HG02870 (cell line): ENCODE results near the gene TMPO.
"Not testable (repeated sequence)": the region's sequence is repeated elsewhere in the genome, so short reads cannot be mapped to it uniquely, and the experiment has no call there.

ENCODE experiments used
- ATAC-seq: cut with Tn5 transposase; IDR thresholded peaks from one replicate; pipeline ENCODE4 v1.9.1; 2021; ENCODE audit warnings: mild to moderate bottlenecking, moderate library complexity; ENCODE audit not compliant: unreplicated experiment

The TMPO gene

DNA sequence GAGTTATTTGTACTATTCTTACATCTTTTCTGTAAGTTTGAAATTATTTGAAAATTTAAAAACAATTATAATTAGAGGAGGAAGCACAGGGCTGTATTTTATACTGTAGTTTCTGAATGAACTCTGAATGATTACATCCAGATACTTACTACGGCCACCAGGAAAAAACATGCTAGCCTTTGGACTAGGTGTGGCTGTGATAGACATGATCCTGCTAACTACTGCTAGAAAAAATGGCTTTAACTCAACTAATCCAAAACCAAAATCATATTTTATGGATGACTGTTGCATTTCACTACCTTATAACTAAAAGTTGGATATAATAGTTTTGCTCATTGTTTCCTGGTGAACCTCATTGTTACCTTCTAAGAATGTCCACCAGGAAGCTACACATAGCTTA lies 63.0 kb downstream of the TMPO start:
- no peak for ATAC-seq

DNA sequence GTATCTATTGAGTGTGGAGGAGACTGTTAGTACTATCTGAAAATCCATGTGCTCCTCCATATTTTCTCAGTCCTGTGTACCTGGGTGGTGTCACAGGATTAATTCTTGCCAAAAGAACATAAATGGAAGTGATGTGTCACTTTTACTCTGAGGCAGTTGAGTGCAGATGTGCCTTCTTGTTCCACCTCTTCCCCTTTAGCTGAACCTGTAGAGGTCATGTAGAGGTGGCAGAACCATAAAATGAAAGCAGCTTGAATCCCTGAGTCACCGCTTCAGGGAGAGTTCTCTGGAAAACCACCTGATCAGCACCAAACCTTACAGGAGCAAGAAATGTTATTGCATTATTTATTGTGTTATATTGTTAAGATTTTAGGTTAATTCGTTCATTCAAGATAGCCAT lies 63.4 kb downstream of the TMPO start:
- no peak for ATAC-seq

DNA sequence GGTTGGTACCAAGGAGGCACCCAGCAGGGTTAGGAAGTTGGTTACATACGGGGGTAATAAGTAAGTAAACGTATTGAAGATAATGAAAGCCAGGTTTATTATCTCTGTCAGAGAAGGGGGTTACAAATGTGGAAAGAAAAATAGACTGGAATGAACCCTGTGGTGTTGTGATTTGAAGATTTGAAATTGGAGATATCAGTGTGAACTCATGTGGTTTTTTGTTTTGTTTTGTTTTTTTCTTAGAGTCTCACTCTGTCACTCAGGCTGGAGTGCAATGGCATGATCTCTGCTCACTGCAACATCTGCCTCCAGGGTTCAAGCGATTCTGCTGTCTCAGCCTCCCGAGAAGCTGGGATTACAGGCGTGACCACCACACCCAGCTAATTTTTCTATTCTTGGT lies 64.0 kb downstream of the TMPO start:
- ATAC-seq: no peak

DNA sequence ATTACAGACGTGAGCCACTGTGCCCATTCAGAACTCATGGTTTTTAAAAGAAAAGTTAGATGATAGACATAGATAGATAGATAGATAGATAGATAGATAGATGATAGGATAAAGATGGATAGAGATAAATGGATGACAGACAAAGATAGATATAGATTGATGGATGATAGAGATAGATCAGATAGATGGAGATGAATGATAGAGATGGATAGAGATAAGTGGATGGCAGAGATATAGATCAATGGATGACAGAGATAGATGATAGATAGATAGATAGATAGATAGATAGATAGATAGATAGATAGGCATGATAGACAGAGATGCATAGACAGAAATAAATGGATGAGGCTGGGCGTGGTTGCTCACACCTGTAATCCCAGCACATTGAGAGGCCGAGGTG lies 64.4 kb downstream of the TMPO start:
- no peak for ATAC-seq

DNA sequence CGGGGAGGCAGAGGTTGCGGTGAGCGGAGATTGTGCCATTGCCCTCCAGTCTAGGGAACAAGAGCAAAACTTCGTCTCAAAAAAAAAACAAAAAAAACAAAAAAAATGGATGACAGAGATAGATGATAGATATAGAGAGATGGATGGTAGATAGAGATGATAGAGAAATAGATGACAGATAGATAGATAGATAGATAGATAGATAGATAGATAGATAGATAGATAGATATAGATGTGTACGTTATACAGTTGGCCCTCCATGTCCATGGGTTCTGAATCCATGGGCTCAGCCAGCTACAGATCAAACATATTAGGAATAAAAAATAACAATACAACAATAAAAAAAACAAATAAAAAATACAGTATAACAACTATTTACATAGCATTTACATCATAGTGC lies 65.3 kb downstream of the TMPO start:
- no peak for ATAC-seq

DNA sequence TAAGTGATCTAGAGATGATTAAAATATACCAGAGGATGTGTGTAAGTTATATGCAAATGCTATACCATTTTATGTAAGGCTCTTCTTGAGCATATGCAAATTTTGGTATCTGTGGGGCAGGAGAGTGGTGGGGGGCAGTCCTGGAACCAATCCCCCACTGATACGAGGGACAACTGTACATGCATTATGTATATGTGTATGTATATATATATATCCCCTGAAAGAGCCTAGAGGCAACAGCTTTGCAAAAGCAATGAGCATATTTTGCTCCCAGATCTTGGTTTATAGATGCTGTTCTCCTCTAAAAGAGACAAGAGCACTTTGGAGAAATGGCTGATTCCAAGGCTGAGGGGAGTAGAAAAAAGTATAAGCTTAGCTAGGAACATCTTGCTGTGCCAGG lies 65.7 kb downstream of the TMPO start:
- ATAC-seq: no peak

DNA sequence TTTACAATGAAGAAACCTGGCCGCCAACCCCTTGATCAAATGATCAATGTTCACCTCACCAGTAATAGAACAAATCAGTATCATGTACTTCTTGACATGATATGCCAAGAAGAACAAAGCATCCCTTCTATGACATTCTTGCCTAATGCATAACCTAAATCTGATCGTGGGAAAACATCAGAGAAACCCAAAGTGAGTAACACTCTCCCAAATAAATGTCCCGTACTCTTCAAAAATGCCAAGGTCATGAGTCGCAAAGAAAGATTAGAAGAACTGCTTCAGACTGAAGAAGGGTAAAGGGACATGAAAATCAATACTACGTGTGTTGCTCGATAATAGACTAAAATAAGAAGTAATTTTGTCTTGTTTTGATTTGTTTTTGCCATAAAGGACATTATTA lies 66.7 kb downstream of the TMPO start:
- no peak for ATAC-seq

DNA sequence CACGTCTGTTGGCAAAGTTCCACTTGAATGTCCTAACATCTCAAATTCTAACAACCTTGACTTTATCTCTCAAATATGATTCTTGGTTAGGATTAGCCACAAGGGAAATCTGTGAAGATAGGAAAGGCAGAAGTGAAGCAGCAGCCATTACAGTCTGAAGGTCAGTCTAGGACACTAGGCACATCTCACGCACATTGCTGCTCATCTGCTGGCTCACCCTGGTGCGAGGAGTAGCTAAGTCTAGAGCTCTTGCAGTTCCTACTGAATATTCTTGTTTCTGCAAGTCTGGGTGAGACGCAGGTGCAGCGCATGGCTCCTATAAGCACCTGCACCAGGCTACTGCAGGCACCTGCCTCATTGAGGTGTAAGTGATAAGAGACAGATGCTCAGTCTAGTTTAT lies 71.7 kb downstream of the TMPO start:
- no peak for ATAC-seq

DNA sequence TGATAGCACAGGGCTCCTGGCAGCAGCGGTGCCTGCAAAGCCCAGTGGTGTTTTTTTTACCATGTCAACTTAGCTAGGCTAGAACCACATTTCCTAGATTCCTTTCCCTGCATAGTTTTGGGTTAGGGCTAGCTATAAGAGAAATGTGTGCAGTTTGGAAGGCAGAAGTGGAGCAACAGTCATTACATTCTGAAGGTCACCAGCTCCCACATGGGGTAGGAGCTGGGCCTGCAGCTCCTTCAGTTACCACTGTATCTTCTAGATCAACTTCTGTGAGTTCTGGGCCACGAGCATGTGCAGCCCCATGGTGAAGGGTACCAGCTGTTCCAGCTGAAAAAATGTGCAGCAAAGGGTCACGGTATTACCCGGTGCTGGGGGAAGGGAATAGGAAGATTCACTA lies 75.8 kb downstream of the TMPO start:
- no peak for ATAC-seq

DNA sequence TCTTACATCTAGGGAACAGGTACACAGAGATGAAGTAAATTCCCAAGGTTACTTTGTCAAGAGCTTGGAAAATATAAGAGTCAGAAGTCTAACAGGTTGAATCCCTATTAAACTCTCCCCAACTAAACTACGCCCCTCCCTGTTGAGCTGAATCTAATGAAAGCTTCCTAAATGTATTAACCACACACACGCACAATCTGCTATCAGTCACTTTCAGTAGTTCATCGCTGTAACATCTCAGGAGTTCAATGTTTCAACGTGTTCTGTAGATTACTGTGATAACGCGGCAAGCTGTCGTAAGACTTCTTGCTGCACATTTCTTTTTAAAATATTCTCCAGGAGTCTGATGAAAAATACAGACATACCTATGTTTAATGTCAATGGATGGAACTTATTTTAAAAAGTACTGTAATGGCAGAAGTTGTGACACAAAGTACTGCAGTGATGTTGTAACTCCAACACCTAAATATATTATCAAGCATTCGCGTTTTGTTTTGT lies 77.5 kb downstream of the TMPO start:
- ATAC-seq: no peak

DNA sequence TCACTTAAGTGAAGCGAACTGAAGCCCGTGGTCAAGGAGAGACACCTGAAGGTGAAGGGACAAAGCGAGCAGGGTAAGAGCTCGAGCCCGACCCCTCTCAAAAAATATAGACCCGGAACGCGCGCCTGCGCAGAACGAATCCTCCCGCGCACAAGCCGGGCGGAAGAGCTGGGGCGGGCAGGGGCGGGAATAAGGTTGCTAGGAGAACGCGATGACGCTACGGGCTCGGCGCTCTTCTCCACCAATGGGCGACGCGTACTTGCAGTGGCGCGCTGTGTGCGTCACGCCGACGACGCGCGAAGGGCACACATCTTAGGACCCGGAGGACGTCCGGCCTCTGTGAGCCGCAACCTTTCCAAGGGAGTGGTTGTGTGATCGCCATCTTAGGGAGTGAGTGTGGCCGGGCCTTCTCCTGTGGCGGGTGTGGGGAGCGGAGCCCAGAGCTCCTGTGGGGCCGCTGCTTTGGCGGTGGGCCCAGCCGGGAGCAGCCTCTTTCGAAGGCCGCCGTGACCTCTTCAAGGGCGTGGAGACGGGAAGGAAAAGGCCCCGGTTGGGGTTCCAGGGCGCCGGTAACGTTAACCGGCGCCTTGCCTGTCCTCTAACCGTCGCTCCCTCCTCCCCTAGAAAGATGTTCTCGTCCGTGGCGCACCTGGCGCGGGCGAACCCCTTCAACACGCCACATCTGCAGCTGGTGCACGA lies 78.1 kb downstream of the TMPO start, which contains the start of gene SLC25A3:
SLC25A3 (plus strand) TSS at position 336 of the 699 bp plus-strand sequence; CDS start at position 629, 293 bp downstream.
- ATAC-seq: peak; percentile 98

DNA sequence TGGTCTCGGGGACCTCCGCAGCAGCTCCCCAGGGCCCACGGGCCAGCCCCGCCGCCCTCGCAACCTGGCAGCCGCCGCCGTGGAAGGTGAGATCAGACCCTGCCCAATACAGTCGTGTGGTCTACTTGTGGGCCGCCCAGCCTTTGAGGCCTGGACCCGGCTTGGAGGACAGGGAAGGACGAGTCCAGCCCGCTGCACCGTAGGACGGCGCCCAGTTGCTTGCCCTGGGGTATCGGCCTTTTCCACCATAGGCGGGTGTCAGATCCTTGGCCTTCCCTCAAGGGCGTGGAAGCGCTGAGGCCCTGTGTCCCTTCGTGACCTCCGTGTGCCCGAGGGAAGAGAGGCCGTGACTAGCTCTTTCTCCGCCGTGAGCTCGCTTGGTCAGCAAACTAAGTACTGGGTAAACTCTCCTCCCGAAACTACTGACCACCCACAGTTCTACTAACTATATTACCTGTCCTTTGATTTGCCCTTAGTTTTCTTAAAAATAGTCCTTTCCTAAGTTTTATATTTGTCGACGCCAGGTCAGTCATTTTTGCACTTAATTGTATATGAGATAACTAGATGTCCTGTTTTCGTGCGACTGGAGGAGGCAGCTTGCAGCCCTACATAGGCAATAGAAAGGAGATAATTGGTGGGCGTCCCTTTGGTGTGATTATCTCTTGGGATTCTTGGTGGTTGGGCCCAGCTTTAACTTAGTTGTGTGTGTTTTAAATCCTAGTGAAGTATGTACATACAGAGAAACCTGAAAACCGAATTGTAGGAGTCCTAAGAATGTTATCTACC lies 78.9 kb downstream of the TMPO start:
- ATAC-seq: peak; percentile 1

DNA sequence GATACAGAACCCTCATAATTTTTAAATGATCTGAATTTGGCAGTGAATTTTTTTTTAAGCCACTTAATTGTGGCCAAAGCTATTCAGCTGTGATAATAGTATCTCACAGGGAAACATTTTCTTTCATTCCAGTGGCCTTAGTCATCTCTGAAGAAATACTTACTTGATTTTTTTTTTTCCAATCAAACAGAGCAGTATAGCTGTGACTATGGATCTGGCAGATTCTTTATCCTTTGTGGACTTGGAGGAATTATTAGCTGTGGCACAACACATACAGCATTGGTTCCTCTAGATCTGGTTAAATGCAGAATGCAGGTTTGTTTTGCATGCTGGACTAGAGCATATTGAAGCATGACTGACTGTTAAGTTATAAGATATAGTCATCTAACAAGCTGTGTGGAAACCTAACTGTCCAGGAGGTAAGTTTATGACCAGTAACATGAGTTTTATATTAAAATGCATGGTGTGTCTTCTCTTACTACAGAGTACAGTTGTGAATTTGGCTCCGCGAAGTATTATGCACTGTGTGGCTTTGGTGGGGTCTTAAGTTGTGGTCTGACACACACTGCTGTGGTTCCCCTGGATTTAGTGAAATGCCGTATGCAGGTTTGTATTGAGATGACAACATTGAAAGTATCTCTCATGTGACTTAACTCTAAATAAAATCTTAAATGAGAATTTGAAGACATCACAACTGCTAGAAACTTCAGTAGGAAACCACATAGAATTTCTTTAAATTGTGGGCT lies 80.0 kb downstream of the TMPO start:
- no peak for ATAC-seq

DNA sequence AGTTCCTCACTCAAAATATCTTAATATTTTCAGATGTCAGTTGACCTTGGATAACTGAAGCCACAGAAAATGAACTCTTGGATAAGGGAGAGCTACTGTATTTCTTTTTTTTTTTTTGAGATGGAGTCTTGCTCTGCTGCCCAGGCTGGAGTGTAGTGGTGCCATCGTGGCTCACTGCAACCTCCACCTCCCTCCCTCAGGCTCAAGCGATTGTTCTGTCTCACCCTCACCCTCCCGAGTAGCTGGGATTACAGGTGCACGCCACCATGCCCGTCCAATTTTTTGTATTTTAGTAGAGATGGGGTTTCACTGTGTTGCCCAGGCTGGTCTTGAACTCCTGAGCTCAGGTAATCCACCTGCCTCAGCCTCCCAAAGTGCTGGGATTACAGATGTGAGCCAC lies 81.9 kb downstream of the TMPO start:
- ATAC-seq: not testable (repeated sequence)
